Colonic mucosa (tissue), 4 donors: Measurements from ENCODE around the gene MSMO1. TPM values are rescaled to one million over a fixed set of nuclear protein-coding genes. Genes with fewer than 3 reads are reported as not detected.

ENCODE experiments used
- DNase-seq: peaks from one replicate; pipeline ENCODE4 v3.0.0-alpha.2; 2020
- H3K27ac ChIP-seq: fragments of 200-600 bp; one replicate; pipeline ENCODE4 v1.8.0; 2021
- H3K27me3 ChIP-seq: fragments of 200-600 bp; one replicate; pipeline ENCODE4 v1.8.0; 2021
- H3K36me3 ChIP-seq: fragments of 200-600 bp; one replicate; pipeline ENCODE4 v1.8.0; 2021
- H3K4me1 ChIP-seq: fragments of 200-600 bp; one replicate; pipeline ENCODE4 v1.8.0; 2021; ENCODE audit warnings: mild to moderate bottlenecking
- H3K4me3 ChIP-seq: fragments of 200-600 bp; one replicate; pipeline ENCODE4 v1.8.0; 2021
- H3K9ac ChIP-seq, 2 donors: one replicate each; pipeline ENCODE4 v1.7.0; 2013; ENCODE audit warnings: control low read depth in 2 of 2, low read depth in 2 of 2, low read length in 2 of 2
- H3K9me3 ChIP-seq: fragments of 200-600 bp; one replicate; pipeline ENCODE4 v1.8.0; 2021
- CTCF ChIP-seq: fragments of 200-600 bp; IDR thresholded peaks from one replicate; pipeline ENCODE4 v1.8.0; 2022; ENCODE audit warnings: antibody characterized with exemption, mild to moderate bottlenecking
- intact Hi-C: fragments of 100-400 bp; cut with DNase I; formaldehyde crosslinking; loops from one replicate; pipeline ENCODE4 v1.14.1; 2022
- total RNA-seq, 2 donors: library from RNA; stranded (reverse); fragmentation: NEBNext Ultra II Directional in 1 of 2; extraction: Animal tissue kit (Norgen Biotek cat#: 25700) in 1 of 2; gene quantifications; one replicate each; pipeline ENCODE4 v1.2.1, GENCODE V29; 2021
- donor health status: healthy.
- donor health status: DM: no; HTN: no; CAD: no.
- donor health status: DM: no; HTN: no; CAD: no.

The MSMO1 gene
- total RNA-seq, 2 donors from 2014 or later = 51.7 to 290 TPM

- Histone ChIP-seq H3K27ac (no peak overlapping the region), H3K9ac (no peak overlapping the region), H3K36me3 (no peaks in the 10 kb centered on the region), H3K27me3 (no peaks in the 10 kb centered on the region), H3K4me1 (no peaks in the 10 kb centered on the region), H3K4me3 (no peak overlapping the region), H3K9me3 (no peaks in the 10 kb centered on the region)
- intact Hi-C loops = no loop called here
- DNase-seq = no peak
- TF ChIP-seq CTCF = no peak
These were observed 40.6 kb downstream of the MSMO1 start for GRCh38 chr4:165368114-165368513.

- no peak for DNase-seq
These were observed 41.1 kb downstream of the MSMO1 start for GRCh38 chr4:165368567-165368966.

GRCh38 chr4:165369522-165369921 lies 42.1 kb downstream of the MSMO1 start:
- Histone ChIP-seq H3K4me1 (no peaks in the 10 kb centered on the region), H3K9me3 (no peaks in the 10 kb centered on the region), H3K27me3 (no peaks in the 10 kb centered on the region), H3K27ac (no peak overlapping the region), H3K36me3 (no peaks in the 10 kb centered on the region), H3K4me3 (no peak overlapping the region), H3K9ac (no peak overlapping the region)
- intact Hi-C loops = no loop called here
- peak; percentile 22 for DNase-seq
- TF ChIP-seq CTCF = no peak

More at GRCh38 chr4:165368567-165368966, 41.1 kb downstream of the MSMO1 start:
- Histone ChIP-seq H3K9ac (no peak overlapping the region), H3K36me3 (no peaks in the 10 kb centered on the region), H3K4me3 (no peak overlapping the region), H3K27ac (no peak overlapping the region), H3K9me3 (no peaks in the 10 kb centered on the region), H3K27me3 (no peaks in the 10 kb centered on the region), H3K4me1 (no peaks in the 10 kb centered on the region)
- intact Hi-C loops = no loop called here
- TF ChIP-seq CTCF = no peak

GRCh38 chr4:165370530-165370929 lies 43.1 kb downstream of the MSMO1 start:
- Histone ChIP-seq H3K36me3 (no peaks in the 10 kb centered on the region), H3K4me3 (no peak overlapping the region), H3K27ac (no peak overlapping the region), H3K4me1 (no peaks in the 10 kb centered on the region), H3K9me3 (no peaks in the 10 kb centered on the region), H3K9ac (no peak overlapping the region), H3K27me3 (no peaks in the 10 kb centered on the region)
- no peak for DNase-seq
- intact Hi-C loops = no loop called here
- TF ChIP-seq CTCF = no peak

GRCh38 chr4:165375465-165375864 lies 48.0 kb downstream of the MSMO1 start:
- TF ChIP-seq CTCF = no peak
- intact Hi-C loops = no loop called here
- Histone ChIP-seq H3K4me1 (no peaks in the 10 kb centered on the region), H3K9ac (no peak overlapping the region), H3K9me3 (no peaks in the 10 kb centered on the region), H3K4me3 (no peak overlapping the region), H3K36me3 (no peaks in the 10 kb centered on the region), H3K27me3 (no peaks in the 10 kb centered on the region), H3K27ac (no peak overlapping the region)
- DNase-seq = no peak

GRCh38 chr4:165378398-165378744 lies 50.9 kb downstream of the MSMO1 start:
- peak overlapping the region; percentile 49 for H3K4me3 ChIP-seq
- no peaks in the 10 kb centered on the region for H3K36me3 ChIP-seq
- intact Hi-C loops = no loop called here

More at GRCh38 chr4:165378398-165378744, 50.9 kb downstream of the MSMO1 start:
- TF ChIP-seq CTCF = no peak
- H3K27ac ChIP-seq = peak overlapping the region; percentile 16
- no peaks in the 10 kb centered on the region for H3K27me3 ChIP-seq
- H3K4me1 ChIP-seq = no peaks in the 10 kb centered on the region
- no peaks in the 10 kb centered on the region for H3K9me3 ChIP-seq
- H3K9ac ChIP-seq = no peak overlapping the region
- no peak for DNase-seq
